IMR-90 (cell line): ENCODE measurements around the gene ZNF512B.

Source experiments
- BHLHE40 ChIP-seq: fragments of 150-350 bp; IDR thresholded peaks from 2 replicates; pipeline ENCODE4 v1.6.1; 2016; ENCODE audit warnings: mild to moderate bottlenecking, low read depth, low read length
- MXI1 ChIP-seq: IDR thresholded peaks from 2 replicates; pipeline ENCODE4 v1.6.1; 2012; ENCODE audit warnings: low read depth, mild to moderate bottlenecking, low read length, moderate library complexity, borderline replicate concordance
- POLR2A ChIP-seq: IDR thresholded peaks from 2 replicates; pipeline ENCODE4 v1.6.1; 2012; ENCODE audit warnings: mild to moderate bottlenecking, low read depth, low read length
- RAD21 ChIP-seq: IDR thresholded peaks from 2 replicates; pipeline ENCODE4 v1.6.1; 2012; ENCODE audit warnings: low read length, improper control_type of control experiment
- TF ChIP-seq, protein P1 (sequence below): fragments of 150-350 bp; IDR thresholded peaks from 2 replicates; pipeline ENCODE4 v1.6.1; 2017; ENCODE audit warnings: mild to moderate bottlenecking, antibody characterized with exemption, low read length, low read depth
- TF ChIP-seq, protein P2 (sequence below): conservative IDR thresholded peaks from 2 replicates; pipeline ENCODE4 v1.5.1; 2012; ENCODE audit warnings: mild to moderate bottlenecking, low read depth, low read length, improper control_type of control experiment

DNA sequence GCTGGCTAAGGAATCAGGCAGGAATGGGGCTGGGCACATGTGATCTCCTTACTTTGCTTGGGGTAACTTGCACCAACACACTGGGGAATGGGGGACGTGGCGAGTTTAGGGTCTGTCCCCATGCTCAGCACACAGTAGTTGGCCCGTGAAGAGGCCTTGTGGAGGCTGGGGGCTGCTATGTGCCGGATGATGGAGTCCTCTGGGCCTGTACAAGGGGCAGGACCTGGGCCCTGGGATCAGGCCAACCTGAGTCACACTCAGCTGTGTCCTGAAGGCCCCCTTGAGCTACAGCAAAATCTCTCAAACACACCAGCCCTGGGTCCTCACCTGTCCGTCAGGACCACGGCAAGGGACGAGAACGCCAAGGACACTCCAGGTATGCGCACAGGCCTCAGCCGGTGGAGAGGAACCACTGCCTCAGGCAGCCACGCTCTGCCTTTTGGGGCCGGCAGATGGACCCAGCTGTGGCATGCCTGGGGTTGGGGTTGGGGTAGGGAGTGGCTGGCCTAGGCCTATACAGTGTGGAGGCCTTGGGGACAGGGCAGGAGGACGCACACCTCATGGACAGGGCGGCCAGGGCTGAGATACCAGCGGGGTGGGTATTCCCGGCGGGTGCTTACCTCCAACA, 24.6 kb downstream of the ZNF512B start:
- TF ChIP-seq POLR2A (no peak), RAD21 (no peak), BHLHE40 (no peak), MXI1 (no peak)
- TF ChIP-seq, protein P1, sequence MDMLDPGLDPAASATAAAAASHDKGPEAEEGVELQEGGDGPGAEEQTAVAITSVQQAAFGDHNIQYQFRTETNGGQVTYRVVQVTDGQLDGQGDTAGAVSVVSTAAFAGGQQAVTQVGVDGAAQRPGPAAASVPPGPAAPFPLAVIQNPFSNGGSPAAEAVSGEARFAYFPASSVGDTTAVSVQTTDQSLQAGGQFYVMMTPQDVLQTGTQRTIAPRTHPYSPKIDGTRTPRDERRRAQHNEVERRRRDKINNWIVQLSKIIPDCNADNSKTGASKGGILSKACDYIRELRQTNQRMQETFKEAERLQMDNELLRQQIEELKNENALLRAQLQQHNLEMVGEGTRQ, result no peak
- TF ChIP-seq, protein P2, sequence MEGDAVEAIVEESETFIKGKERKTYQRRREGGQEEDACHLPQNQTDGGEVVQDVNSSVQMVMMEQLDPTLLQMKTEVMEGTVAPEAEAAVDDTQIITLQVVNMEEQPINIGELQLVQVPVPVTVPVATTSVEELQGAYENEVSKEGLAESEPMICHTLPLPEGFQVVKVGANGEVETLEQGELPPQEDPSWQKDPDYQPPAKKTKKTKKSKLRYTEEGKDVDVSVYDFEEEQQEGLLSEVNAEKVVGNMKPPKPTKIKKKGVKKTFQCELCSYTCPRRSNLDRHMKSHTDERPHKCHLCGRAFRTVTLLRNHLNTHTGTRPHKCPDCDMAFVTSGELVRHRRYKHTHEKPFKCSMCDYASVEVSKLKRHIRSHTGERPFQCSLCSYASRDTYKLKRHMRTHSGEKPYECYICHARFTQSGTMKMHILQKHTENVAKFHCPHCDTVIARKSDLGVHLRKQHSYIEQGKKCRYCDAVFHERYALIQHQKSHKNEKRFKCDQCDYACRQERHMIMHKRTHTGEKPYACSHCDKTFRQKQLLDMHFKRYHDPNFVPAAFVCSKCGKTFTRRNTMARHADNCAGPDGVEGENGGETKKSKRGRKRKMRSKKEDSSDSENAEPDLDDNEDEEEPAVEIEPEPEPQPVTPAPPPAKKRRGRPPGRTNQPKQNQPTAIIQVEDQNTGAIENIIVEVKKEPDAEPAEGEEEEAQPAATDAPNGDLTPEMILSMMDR, result no peak
